Activated CD4-positive, alpha-beta T cell treated with anti-CD3 and anti-CD28 coated beads for 48 hours (primary cell): ENCODE measurements around the gene ITGA3.
A peak's percentile ranks its signal among the peaks of the same experiment; 100 is the strongest.
"Not testable (repeated sequence)": the region's sequence is repeated elsewhere in the genome, so short reads cannot be mapped to it uniquely, and the experiment has no call there.

Experiments used
- DNase-seq: peaks from one replicate; pipeline ENCODE4 v3.0.0-alpha.2; 2020

ITGA3 gene

DNA sequence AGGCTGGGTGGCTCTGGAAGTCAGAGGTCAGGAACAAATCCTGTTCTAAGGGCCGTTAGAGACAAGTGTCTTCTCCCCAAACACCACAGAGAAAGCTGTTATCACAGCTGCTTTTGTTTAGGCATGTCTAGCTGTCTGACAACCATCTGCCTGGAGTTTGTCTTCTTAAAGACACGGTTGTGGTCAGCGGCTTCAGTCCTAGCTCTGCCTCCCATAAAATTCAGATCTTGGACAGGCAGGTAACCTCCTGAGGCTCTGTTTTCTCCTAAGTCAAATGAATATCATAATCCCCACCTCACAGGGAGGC, 2.3 kb upstream of the ITGA3 start:
- no peak for DNase-seq

DNA sequence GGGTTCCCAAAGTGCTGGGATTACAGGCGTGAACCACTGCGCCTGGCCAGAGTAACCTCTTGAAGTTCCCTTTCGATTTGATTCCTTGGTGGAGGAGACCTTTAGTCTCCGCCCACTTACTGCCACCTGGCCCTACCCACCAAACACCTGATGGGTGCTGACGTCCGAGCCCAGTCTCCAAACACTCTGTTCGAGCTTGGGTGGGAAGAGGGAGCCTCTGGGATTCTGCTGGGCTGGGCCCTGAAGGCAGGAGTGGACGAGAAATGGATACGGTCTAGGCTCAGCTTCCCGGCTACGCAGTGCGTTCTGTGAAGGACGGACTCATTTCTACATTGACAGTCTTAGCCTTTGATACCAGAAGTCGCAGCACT, 870 bp upstream of the ITGA3 start:
- DNase-seq = peak; percentile 33

DNA sequence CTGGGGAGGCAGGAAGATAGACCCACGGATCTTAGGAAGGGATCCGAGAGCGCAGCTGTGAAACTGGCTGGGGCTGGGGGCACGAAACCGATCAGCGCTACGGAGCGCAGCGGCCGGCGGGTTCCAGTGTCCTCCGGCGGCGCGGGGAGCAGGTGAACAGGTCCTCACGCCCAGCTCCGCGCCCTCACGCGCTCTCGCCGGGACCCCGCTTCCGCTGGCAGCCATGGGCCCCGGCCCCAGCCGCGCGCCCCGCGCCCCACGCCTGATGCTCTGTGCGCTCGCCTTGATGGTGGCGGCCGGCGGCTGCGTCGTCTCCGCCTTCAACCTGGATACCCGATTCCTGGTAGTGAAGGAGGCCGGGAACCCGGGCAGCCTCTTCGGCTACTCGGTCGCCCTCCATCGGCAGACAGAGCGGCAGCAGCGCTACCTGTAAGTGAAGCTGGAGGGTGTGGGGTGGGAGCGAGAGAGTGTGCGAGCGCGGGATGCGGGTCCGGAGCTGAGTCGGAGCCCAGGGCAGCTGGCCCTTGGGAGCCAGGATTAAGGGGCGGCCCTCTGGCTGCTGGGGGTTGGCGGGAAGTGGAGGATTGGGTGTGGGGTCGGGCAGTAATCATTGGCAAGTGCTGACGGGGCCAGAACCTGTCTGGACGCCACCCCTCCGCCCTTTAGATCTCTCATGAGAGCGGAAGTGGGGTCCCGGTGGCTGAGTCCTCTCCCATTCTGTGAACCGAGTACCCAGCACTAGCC, 479 bp downstream of the ITGA3 start:
- peak; percentile 83 for DNase-seq

DNA sequence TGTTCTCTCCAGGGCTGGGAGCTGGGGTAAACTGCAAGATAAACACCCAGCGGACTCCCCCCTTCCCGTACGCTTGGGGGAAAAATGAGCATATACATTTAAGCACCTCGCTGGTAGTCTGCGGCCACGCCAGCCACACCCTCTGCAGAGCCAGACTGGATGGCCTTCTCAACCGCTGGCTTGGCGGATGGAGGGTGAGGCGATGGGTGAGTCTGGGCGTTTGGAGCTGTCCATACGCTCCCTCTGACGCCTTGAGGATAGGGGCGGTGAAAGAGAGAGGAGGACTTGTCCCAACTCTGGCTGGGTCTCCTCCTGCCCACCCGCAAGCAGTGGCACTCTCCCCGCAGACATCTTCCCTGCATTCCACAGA, 1.0 kb downstream of the ITGA3 start:
- no peak for DNase-seq

DNA sequence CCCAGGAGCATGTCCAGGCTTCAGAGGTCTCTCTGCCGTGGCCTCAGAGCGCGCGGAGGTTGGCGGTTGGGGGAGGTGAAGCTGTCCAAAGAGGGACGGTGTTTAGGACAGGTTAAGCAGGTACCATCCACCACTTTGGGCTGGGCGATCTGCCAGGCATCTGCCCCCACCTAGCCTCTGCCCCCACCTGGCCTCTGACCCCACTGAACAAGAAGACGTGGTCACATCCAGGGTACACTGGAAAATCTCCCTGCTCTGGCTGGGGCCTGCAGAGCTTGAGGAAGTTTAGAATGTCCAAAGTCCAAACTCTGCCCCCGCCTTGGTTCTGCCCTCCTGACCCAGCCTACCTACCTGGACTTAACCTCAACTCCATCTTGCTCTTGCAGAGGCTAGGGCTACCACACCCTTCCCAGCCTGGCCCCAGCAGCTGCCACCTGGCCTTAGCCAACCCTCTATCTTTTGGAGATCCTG, 1.6 kb downstream of the ITGA3 start:
- DNase-seq = no peak

DNA sequence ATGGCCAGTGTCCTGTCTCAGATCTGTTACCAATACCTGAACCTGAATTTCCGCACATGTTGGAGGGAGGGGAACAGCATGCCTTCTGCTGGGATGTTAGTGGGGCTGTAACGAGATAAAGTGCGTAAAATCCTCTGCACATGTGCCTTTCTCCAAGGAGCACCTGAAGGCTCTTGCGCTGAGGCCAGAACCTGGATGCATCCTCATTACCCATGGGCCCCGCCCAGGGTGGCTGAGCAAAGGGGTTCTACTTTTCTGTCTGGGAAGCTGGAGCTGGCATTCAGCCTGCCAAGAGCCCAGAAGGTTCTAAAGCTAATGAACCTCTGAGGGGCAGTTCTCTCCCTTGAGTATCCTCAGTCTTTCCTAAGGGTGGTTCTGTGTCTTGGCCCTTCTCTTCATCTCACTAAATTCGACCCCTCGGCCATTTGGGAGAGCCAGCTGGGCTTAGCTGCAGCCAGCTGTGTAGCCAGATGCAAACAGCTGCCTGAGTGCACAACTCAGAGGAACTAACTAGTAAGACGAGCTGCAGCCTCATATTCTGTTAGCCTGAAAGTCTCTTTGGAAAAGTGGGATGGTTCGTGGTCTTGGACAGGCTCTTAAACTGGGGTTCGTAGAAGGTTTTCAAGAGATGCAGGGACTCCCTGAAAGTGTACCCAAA, 2.5 kb downstream of the ITGA3 start:
- DNase-seq = no peak

DNA sequence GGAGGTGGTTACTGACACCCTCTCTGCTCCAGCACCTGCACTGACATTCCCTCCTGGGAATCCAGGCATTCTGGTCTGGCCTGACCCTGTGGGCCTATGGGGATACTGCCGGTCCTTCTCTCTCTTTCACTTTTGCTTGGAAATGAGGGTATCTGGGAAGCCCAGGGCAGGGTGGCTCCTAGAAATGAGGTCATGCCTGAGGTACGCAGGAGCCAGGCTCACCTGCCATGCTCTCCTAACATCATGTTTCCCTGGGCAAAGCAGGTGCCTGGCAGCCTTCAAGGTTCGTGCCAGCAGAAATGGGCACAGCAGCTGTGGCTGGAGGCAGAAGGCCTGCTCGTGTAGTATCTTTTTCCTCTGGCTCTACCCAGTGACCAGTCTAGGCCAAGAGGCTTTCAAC, 3.3 kb downstream of the ITGA3 start:
- DNase-seq = no peak

DNA sequence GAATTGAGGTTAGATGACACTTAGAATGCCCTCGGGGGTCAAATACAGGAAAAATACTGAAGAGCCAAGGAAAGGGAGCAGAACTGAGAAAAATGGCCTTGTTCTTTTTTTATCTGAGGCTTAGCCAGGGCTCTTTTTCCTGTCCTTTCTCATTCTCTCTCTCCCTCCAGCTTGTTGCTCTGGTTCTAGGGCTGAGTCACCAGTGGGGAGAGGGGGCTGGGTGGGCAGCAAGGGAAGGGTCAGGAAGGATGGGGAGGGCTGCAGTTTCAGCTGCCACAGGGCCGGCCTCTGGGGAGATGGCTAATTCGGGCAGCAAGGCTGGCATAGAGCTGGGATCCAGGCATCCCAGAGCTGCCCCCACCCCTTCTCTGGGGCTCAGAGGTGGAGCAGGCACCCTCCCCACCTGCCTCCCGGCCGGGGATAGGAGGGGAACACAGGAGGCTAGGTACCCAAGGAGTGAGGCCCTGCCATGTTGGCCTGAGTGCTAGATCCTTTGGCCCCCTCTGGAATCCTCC, 3.9 kb downstream of the ITGA3 start:
- no peak for DNase-seq

DNA sequence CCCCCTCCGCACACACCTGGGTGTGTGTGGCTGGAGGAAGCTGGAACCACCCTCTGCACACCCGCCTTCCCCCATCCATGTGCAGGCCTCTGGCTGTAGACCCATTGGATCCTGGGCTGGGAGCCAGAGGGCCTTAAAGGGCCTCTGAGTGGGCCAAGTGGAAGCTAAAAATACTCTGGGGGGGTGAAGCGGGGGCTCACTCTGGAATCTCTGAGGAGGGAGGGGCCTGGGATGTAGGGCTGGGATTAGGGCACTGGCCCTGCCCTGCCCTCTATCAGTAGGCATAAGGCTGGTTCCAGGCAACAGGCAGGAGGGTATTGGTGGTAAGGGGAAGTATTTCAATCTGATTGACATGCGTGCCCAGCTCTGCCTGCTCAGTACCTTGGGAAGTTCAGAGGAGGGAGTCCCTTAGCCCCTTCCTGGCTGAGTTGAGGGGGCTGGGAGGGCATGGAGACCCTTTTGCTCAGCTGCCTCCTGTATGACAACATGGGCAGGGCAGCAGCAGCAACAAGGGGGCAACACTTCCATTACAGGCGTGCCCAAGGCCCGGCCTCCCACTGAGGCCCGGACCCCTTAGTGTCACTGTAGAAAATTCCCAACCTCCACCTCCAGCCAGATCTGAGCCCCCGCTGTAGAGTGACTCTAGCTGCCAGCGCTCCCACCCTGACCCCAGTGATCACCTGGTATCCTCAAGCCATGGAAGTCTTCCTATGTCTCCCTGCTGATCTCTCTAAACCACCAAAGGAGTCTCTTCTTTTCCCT, 5.2 kb downstream of the ITGA3 start:
- no peak for DNase-seq

DNA sequence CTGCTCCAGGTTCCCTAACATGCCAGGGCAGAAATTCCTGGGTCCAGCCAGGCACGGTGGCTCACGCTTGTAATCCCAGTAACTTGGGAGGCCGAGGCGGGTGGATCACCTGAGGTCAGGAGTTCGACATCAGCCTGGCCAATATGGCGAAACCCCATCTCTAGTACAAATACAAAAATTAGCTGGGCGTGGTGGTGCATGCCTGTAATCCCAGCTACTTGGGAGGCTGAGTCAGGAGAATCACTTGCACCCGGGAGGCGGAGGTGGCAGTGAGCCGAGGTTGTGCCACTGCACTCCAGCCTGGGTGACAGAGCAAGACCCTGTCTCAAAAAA, 5.8 kb downstream of the ITGA3 start:
- DNase-seq = not testable (repeated sequence)

DNA sequence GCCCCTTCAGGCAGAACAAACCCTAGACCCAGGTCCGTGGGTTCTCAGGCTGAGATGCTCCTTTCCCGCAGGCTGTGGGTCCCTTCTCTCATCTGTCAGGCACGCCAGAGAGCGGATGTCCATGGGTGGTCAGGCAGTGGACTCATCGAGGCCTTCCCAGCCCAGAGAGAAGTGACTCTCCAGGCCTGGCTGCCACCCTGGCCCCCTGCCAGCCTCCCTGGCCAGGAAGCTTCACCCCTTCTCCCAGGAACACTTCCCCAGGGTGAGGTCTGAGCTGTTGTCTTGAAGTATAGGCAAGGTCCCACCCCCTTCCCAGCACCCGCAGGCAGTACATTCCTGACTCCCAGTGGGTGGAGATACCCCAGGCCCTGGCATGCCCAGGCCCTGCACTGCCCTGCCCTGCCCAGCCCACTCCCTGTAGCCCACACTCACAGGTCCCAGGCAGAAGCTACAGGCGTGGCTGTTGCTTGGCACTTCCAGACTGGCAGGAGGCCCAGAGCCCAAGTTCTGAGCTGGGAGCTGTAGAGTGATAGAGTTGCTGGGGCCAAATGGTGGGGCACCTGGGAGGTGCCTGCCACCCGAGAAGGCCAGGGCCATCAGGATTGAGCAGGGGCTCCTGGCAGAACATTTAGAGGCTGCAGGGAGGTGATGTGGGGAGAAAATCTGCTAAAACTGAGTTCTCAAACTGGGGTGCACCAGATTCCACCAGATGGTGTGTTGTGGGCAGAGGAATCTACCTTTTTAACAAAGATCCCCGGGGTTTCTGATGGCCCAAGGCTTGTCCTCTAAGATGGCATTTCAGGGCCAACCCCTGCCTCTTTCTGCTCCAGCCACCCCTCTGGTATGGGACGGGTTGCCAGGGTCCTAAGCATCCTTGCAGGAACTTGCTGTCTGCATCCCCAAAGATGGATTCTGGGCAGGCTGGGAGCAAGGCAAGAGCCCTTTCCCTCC, 6.7 kb downstream of the ITGA3 start:
- DNase-seq = no peak

DNA sequence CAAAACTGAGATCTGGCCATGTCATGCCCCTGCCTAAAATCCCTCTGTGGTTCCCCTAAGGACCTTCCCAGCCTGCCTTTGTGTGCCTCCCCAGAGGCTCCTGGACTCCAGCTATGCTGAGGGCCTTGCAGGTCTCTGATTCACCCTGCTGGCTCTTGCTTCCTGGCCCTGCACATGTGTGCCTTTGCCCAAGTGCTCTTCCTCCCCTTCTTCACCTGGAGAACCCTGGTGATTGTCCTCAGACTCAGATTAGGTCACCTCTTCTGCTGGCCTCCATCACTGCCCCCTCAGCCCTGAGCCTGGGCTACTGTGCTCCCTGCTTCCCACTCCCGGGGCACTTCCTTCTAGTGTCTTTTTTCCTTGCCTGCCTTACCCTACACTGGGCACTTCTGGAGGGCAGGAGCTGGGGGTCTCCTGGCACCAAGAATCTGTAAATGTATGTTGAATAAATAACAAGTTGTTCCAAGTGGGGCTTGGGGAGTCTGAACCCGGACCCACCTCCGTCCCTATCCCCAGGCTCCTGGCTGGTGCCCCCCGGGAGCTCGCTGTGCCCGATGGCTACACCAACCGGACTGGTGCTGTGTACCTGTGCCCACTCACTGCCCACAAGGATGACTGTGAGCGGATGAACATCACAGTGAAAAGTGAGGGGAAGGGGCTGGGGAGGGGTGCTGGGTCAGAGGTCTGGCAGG, 7.8 kb downstream of the ITGA3 start:
- no peak for DNase-seq

DNA sequence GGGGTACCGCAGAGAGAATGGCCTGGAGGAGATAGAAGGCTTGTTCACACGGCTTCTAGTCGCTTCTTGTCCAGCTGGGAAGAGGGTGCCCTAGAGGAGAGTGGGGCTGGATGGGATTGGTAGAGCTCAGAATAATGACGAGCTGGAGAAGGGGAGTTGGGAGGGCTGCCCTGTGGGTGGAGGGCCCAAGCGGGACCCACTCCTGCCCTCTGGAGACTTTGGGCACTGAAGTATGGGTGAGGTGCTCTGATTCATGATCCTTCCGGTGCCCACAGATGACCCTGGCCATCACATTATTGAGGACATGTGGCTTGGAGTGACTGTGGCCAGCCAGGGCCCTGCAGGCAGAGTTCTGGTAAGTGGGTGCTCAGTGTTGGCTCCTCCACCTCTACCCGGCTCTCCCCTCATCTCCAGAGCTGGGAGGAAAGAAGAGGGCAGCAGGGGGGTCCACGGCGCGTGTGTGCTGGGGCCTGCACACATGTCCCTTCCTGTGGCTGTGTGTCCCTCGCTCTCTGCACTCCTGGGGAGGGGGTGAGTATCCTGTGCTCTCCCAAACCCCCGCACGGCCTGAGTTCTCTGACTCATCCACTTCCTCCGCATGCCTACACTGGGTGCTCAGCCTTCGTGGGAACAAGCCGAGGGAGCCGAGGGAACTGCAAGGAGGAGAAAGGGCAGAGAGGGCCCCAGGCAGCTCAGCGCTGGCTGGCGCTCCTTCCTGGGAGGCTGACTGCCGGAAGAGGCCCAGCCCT, 8.5 kb downstream of the ITGA3 start:
- DNase-seq = no peak

DNA sequence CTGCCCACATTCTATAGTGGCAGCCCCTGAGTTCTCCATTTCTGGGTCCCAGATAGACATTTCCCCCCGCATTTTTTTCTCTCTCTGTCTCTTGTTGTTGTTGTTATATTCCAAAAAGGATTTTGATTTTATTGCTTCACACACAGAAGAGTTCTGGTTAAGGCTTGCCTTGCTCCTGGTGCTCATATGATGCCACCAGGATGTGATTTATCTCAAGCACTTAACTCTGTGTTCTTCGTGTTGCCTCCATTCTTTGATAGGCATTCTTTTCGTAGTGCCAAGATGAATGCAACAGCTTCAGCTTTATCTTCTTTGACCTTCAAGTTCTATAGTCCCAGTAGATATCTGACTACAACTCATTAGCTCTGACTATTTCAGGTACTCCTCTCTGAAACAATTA, 9.1 kb downstream of the ITGA3 start:
- DNase-seq = no peak

DNA sequence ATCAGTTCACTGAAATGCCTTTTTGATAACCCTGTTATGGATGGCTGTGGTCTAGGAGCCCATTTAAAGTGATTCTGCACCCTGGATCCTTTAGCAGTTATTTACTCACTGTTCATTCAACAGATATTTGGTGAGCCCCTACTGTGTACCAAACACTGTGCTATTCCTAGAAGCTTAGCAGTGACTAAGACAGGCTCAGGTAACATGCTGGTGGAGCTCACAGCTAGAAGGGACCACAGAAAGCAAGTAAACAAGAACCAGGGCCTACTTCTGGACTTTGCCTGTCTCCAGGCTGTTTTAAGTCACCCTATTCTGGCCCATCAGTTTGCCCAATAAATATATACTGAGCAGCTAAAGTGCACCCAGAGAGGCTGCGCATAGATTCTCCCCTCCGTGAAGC, 11.1 kb downstream of the ITGA3 start:
- no peak for DNase-seq

DNA sequence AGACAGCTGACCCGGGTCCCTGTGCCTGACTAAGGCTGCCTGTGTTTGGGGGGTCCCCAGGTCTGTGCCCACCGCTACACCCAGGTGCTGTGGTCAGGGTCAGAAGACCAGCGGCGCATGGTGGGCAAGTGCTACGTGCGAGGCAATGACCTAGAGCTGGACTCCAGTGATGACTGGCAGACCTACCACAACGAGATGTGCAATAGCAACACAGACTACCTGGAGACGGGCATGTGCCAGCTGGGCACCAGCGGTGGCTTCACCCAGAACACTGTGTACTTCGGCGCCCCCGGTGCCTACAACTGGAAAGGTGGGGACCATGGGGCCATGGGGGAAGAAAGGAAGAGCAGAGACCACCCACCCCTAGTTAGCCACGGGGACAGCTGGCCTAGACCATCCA, 12.1 kb downstream of the ITGA3 start:
- no peak for DNase-seq

DNA sequence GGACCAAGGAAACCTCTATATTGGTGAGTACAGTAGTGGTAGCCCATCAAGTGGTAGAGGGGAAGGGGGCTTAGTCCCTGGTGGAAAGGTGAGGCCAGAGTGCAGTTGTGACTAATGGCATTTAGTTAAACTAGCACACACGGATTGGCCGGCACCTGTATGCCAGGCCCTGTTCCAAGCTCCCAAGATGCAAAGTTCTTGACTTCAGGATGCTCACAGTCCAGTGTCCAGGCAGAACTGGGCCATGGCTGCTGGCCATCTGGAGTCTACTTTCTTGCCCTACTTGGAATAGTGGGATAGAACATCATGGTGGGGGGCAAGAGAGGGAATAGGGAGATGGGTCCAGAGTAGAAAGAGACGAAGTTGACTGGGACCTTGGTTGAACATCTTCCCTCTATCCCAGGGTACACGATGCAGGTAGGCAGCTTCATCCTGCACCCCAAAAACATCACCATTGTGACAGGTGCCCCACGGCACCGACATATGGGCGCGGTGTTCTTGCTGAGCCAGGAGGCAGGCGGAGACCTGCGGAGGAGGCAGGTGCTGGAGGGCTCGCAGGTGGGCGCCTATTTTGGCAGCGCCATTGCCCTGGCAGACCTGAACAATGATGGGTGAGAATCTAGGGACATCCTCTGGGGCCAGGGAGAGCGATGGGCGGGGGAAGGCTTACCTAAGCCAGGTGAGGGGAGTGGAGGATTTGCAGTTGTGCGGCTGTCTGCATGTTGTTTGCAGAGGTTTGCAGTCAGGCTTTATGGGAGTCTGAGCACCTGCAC, 15.2 kb downstream of the ITGA3 start:
- no peak for DNase-seq

DNA sequence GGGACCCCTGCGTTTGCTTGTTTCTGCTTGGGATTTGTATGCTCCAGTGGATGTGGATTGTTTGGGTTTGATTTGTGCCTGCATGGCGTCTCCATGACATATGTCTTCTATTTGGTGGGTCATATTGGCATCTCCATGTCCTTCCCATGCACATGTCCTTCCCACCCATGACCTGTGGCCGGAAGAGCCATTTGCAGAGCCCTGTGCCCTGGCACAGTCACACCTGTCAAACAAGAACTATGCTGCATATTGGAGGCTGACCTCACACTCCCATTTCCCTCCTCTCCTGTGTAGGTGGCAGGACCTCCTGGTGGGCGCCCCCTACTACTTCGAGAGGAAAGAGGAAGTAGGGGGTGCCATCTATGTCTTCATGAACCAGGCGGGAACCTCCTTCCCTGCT, 15.8 kb downstream of the ITGA3 start:
- DNase-seq = no peak

DNA sequence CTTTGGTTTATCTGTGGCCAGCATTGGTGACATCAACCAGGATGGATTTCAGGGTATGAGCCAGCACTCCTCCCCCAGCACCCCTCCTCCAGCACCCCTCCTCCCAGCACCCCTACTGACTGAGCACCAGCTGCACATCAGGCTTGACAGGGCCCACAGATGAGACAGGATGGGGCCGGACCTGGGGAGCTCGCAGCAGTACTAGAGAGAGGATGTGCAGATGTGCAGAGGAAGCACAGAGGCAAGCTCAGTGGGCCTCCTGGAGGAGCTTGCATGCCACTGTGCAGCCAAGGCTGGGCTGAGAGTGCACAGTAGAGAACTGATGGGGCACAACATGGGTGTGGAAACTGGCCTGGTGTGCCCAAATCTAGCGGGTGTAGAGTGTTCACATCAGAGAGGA, 16.2 kb downstream of the ITGA3 start:
- no peak for DNase-seq

DNA sequence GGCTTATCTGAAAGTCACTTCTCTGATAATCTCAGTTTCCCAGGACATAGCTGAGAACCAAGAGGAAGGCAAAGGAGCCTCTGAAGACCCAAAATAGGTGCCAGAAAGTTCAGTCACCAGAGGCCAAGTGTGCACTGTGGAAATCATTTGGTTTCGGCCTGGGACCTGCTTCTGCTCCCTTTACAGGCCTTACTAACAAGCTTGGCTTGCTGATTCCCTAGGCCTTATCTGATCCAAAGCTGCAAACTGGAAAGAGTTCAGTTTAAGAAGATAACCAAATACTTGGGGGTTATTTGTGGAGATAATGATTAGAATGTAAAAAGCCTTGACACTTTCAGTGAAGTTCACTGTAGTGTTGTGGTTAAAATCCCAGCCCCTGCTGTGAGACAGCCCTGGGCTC, 17.0 kb downstream of the ITGA3 start:
- DNase-seq = no peak

DNA sequence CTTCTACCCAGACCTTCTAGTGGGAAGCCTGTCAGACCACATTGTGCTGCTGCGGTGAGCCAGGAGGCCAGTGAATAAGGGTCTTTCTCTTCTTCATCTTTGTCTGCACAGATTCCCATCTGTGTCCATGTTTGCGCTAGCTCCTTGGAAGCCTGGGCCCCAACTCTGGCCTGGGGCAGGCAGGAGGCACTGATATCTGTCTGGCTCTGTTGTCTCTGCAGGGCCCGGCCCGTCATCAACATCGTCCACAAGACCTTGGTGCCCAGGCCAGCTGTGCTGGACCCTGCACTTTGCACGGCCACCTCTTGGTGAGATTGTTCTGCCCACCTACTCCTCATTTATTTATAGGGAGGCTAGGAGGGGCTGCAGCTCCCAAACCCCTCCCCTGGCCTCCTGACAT, 18.3 kb downstream of the ITGA3 start:
- no peak for DNase-seq
